ENCODE results near the gene CACNA2D3.

Gene CACNA2D3

GRCh38 chr3:54132685-54133084 lies 10.3 kb downstream of the CACNA2D3 start:
- TF ChIP-seq, protein P1, sequence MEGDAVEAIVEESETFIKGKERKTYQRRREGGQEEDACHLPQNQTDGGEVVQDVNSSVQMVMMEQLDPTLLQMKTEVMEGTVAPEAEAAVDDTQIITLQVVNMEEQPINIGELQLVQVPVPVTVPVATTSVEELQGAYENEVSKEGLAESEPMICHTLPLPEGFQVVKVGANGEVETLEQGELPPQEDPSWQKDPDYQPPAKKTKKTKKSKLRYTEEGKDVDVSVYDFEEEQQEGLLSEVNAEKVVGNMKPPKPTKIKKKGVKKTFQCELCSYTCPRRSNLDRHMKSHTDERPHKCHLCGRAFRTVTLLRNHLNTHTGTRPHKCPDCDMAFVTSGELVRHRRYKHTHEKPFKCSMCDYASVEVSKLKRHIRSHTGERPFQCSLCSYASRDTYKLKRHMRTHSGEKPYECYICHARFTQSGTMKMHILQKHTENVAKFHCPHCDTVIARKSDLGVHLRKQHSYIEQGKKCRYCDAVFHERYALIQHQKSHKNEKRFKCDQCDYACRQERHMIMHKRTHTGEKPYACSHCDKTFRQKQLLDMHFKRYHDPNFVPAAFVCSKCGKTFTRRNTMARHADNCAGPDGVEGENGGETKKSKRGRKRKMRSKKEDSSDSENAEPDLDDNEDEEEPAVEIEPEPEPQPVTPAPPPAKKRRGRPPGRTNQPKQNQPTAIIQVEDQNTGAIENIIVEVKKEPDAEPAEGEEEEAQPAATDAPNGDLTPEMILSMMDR (IDR thresholded peaks at IDR 0.05; ENCODE audit: insufficient read depth, low read length, poor library complexity, severe bottlenecking), result no peak
- no peak for TF ChIP-seq EZH2phosphoT487 (conservative IDR thresholded peaks at IDR 0.05; ENCODE audit: low read length)
- H2AFZ ChIP-seq (ENCODE audit: low read depth, low read length, severe bottlenecking), result no peak overlapping the region
- no peaks in the 10 kb centered on the region for H3K27me3 ChIP-seq (ENCODE audit: low read length)
- no peaks in the 10 kb centered on the region for H3F3A ChIP-seq (ENCODE audit: insufficient read depth)
- no peaks in the 10 kb centered on the region for H3K36me3 ChIP-seq (ENCODE audit: low read length)
- no peaks in the 10 kb centered on the region for H3K9me3 ChIP-seq (ENCODE audit: insufficient read depth, low read length)
- no peak overlapping the region for H3K4me2 ChIP-seq (ENCODE audit: low read depth, low read length, poor library complexity, severe bottlenecking)
- H3K27ac ChIP-seq (ENCODE audit: low read depth, low read length), result no peak overlapping the region
- no peaks in the 10 kb centered on the region for H4K20me1 ChIP-seq (ENCODE audit: low read depth, low read length)
- H3K9me2 ChIP-seq (replicated peaks; ENCODE audit: insufficient read depth, low read length), result no peaks in the 10 kb centered on the region
- no peaks in the 10 kb centered on the region for H3K79me2 ChIP-seq (ENCODE audit: insufficient read depth, low read length)
- no peak overlapping the region for H3K9ac ChIP-seq (ENCODE audit: low read length)
- H3K4me3 ChIP-seq (ENCODE audit: insufficient read depth, low read length, poor library complexity, severe bottlenecking), result no peak overlapping the region

DNA sequence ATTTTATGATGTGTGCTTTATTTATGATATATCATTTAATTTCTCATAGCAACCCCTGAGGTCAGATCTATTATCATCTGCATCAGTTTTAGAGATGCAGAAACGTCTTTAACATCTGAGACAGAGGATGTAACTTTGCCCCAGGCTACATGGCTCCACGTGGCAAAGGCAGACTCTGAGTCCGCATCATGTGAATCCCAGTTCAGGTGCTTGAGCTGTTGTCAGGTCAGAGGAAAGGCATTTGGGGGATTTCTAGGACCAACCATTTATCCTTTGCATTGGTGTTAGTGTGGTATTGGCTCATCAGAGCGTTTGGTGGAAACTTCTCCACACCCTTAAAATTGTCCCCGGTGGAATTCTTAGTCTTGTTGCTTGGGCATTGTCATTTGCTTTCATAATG lies 10.8 kb downstream of the CACNA2D3 start:
- TF ChIP-seq, protein P1 (IDR thresholded peaks at IDR 0.05; ENCODE audit: insufficient read depth, low read length, poor library complexity, severe bottlenecking), result no peak
- TF ChIP-seq EZH2phosphoT487 (conservative IDR thresholded peaks at IDR 0.05; ENCODE audit: low read length), result no peak
- no peak overlapping the region for H2AFZ ChIP-seq (ENCODE audit: low read depth, low read length, severe bottlenecking)
- H3K27ac ChIP-seq (ENCODE audit: low read depth, low read length), result no peak overlapping the region
- H3K36me3 ChIP-seq (ENCODE audit: low read length), result no peaks in the 10 kb centered on the region
- H3F3A ChIP-seq (ENCODE audit: insufficient read depth), result no peaks in the 10 kb centered on the region
- H3K9me3 ChIP-seq (ENCODE audit: insufficient read depth, low read length), result no peaks in the 10 kb centered on the region
- no peaks in the 10 kb centered on the region for H3K79me2 ChIP-seq (ENCODE audit: insufficient read depth, low read length)
- H3K9me2 ChIP-seq (replicated peaks; ENCODE audit: insufficient read depth, low read length), result no peaks in the 10 kb centered on the region
- no peak overlapping the region for H3K9ac ChIP-seq (ENCODE audit: low read length)
- no peaks in the 10 kb centered on the region for H3K27me3 ChIP-seq (ENCODE audit: low read length)
- no peak overlapping the region for H3K4me2 ChIP-seq (ENCODE audit: low read depth, low read length, poor library complexity, severe bottlenecking)
- no peak overlapping the region for H3K4me3 ChIP-seq (ENCODE audit: insufficient read depth, low read length, poor library complexity, severe bottlenecking)
- H4K20me1 ChIP-seq (ENCODE audit: low read depth, low read length), result no peaks in the 10 kb centered on the region

GRCh38 chr3:54134155-54134554 lies 11.8 kb downstream of the CACNA2D3 start:
- H3K9ac ChIP-seq (ENCODE audit: low read length), result no peak overlapping the region
- no peak overlapping the region for H3K27ac ChIP-seq (ENCODE audit: low read depth, low read length)
- no peaks in the 10 kb centered on the region for H3F3A ChIP-seq (ENCODE audit: insufficient read depth)
- no peaks in the 10 kb centered on the region for H4K20me1 ChIP-seq (ENCODE audit: low read depth, low read length)
- H2AFZ ChIP-seq (ENCODE audit: low read depth, low read length, severe bottlenecking), result no peak overlapping the region
- H3K9me2 ChIP-seq (replicated peaks; ENCODE audit: insufficient read depth, low read length), result no peaks in the 10 kb centered on the region
- no peaks in the 10 kb centered on the region for H3K79me2 ChIP-seq (ENCODE audit: insufficient read depth, low read length)
- H3K9me3 ChIP-seq (ENCODE audit: insufficient read depth, low read length), result no peaks in the 10 kb centered on the region
- H3K4me3 ChIP-seq (ENCODE audit: insufficient read depth, low read length, poor library complexity, severe bottlenecking), result no peak overlapping the region
- H3K27me3 ChIP-seq (ENCODE audit: low read length), result no peaks in the 10 kb centered on the region
- no peak for TF ChIP-seq EZH2phosphoT487 (conservative IDR thresholded peaks at IDR 0.05; ENCODE audit: low read length)
- TF ChIP-seq, protein P1 (IDR thresholded peaks at IDR 0.05; ENCODE audit: insufficient read depth, low read length, poor library complexity, severe bottlenecking), result no peak
- H3K4me2 ChIP-seq (ENCODE audit: low read depth, low read length, poor library complexity, severe bottlenecking), result no peak overlapping the region
- no peaks in the 10 kb centered on the region for H3K36me3 ChIP-seq (ENCODE audit: low read length)

All from SU-DHL-6 (cell line).